ENCODE data around the gene CSRP2.

The CSRP2 gene

DNA sequence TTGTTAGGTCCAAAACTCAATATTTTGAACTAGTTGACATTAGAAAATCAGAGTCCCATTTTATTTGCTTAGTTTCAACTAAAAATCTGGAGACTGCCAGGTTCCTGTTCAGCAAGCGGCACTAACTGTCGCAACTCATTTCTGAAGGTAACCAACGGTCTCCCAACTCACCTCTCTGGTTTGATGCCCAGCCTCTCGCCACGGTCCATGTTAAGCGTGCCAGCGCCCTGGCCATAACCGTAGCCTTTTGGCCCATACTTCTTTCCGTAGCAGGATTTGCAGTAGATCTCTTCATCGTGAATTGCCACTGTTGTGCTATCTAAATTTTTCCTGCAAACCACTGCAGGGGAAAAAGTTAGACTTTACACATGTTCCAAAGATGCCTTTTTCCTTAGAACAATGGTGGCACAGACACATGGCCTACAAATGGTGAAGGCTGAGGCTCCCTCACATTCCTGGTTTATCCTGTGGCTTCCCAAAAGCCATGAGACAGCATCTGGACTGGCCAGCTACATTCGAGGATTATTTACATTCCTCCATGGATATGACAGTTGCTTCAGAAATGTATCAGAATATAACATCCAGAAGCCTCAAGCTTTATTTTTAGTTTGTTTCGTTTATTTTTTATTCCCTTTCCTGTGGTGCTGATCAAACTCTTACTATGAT is 15.7 kb downstream of the CSRP2 start:
- TF ChIP-seq, protein P1, sequence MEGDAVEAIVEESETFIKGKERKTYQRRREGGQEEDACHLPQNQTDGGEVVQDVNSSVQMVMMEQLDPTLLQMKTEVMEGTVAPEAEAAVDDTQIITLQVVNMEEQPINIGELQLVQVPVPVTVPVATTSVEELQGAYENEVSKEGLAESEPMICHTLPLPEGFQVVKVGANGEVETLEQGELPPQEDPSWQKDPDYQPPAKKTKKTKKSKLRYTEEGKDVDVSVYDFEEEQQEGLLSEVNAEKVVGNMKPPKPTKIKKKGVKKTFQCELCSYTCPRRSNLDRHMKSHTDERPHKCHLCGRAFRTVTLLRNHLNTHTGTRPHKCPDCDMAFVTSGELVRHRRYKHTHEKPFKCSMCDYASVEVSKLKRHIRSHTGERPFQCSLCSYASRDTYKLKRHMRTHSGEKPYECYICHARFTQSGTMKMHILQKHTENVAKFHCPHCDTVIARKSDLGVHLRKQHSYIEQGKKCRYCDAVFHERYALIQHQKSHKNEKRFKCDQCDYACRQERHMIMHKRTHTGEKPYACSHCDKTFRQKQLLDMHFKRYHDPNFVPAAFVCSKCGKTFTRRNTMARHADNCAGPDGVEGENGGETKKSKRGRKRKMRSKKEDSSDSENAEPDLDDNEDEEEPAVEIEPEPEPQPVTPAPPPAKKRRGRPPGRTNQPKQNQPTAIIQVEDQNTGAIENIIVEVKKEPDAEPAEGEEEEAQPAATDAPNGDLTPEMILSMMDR (IDR thresholded peaks at IDR 0.05; ENCODE audit: low read depth, low read length): no peak
- DNase-seq (ENCODE audit: extremely low read depth, low read depth): peak; percentile 67

DNA sequence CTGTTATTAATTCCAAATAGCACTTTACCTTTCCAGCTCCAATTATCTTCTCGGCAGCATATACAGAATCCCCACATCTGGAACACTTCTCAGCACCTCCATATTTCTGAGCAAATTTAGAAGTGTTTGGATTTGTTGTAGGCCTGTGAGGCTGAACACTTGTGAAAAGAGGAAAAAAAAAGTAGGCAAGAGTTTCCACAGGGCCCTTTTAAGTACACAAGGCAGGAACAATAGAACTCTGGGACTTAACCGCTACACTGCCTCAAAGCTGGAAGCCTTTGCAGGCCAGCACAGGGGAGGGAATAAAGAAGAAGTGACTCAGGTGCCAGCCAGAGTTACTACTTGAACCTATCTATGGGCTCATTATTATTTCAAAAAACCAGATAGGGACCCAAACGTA is 18.6 kb downstream of the CSRP2 start:
- DNase-seq (ENCODE audit: extremely low read depth, low read depth): no peak
- TF ChIP-seq, protein P1 (IDR thresholded peaks at IDR 0.05; ENCODE audit: low read depth, low read length): no peak

DNA sequence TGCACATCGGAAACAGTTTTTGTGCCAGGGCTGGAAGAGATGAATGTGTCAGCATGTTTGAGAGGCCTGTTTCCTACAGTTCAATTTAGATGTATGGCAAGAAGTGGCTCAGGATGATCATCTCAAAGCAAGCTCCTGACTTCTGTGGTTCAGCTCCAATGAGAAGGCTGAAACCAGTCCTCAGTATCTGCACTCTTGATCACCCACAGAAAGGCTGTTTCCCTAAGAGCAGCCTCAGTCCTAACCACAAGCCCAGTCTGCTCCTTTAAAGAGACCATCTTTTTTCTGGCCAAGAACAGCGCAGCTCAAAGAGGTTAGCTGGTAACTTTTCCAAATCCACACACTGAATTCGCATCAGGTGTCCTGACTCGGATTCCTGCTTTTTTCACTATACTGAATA is 19.2 kb downstream of the CSRP2 start:
- TF ChIP-seq, protein P1 (IDR thresholded peaks at IDR 0.05; ENCODE audit: low read depth, low read length): no peak
- no peak for DNase-seq (ENCODE audit: extremely low read depth, low read depth)

GRCh38 chr12:76856018-76856644 is 22.7 kb downstream of the CSRP2 start:
- TF ChIP-seq, protein P1 (IDR thresholded peaks at IDR 0.05; ENCODE audit: low read depth, low read length): no peak

DNA sequence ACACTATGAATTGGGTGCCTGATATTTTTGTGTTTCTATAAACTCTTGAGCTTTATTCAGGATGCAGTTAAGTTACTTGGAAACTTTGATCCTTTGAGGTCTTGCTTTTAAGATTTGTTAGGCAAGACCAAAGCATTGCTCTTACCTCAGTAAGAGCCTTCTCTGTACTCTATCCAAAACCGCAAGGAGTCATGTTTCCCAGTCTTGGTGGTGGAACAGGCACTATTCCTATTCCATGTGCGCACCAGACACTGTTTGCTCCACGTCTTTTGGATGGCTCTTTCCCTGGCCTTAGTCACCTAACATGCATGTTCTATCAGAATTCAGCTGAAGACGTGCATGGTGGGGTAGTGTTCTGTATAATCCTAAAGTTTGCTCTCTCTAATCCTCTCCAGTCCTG is 23.5 kb downstream of the CSRP2 start:
- TF ChIP-seq, protein P1 (IDR thresholded peaks at IDR 0.05; ENCODE audit: low read depth, low read length): no peak
- DNase-seq (ENCODE audit: extremely low read depth, low read depth): no peak

More at GRCh38 chr12:76856018-76856644, 22.7 kb downstream of the CSRP2 start:
- DNase-seq (ENCODE audit: extremely low read depth, low read depth): no peak

DNA sequence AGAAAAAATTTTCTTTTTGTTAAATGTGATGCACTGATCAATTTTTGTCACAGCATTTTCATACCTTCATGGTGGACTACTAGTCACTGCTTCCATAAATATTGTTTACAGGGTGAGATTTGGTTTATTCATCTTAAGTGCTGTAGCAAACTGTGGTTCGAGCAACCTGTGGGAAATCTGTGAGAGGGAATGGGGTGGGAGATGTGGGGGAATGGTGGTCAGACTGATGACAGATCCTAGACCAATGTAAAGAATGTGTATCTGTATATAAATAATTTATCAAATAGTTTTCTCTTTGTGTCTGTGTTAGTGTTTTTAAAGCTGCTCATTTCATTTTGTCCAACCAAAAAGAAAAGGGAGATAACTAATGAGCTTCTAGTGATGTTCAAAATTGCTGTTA is 26.7 kb downstream of the CSRP2 start:
- no peak for DNase-seq (ENCODE audit: extremely low read depth, low read depth)
- TF ChIP-seq, protein P1 (IDR thresholded peaks at IDR 0.05; ENCODE audit: low read depth, low read length): no peak

GRCh38 chr12:76848132-76848531 is 30.7 kb downstream of the CSRP2 start:
- TF ChIP-seq, protein P1 (IDR thresholded peaks at IDR 0.05; ENCODE audit: low read depth, low read length): no peak
- DNase-seq (ENCODE audit: extremely low read depth, low read depth): no peak
